GM19324 (cell line): ENCODE data around the gene ANKRD13B.

Experiments used
- ATAC-seq: cut with Tn5 transposase; IDR thresholded peaks from one replicate; pipeline ENCODE4 v1.9.1; 2021; ENCODE audit warnings: mild to moderate bottlenecking, moderate library complexity; ENCODE audit not compliant: unreplicated experiment, low FRiP score

Gene ANKRD13B

GRCh38 chr17:29591737-29592608 lies 959 bp upstream of the ANKRD13B start:
- ATAC-seq, result no peak

- no peak for ATAC-seq
Observed at GRCh38 chr17:29593591-29594518, 923 bp downstream of the ANKRD13B start.

DNA sequence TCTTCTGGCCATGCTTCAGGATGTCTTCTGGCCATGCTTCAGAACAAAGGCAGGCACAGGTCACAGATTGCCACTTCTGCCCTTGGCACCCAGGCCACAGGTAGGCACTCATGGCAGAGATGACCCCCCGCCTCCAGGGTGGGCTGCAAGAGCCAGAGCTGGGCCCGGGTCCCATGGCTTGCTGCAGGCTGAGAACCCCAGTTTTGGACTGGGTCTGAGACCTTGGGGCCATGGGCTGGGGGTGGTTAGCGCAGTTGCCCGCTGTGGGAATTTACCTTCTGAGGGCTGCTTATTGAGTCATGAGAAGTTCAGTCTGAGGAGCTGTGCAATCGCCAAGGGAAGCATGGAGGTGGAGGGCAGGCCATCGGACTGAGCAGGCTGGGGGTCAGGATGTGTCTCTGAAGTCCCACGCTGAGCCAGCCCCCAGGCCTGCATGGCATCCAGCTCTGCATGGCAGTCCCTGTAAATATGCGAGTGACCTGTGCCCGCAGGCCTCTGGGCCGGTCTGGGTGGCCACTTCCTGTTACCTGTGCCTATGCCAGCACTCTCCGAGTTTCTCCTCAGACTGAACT lies 1.7 kb downstream of the ANKRD13B start:
- ATAC-seq, result no peak

DNA sequence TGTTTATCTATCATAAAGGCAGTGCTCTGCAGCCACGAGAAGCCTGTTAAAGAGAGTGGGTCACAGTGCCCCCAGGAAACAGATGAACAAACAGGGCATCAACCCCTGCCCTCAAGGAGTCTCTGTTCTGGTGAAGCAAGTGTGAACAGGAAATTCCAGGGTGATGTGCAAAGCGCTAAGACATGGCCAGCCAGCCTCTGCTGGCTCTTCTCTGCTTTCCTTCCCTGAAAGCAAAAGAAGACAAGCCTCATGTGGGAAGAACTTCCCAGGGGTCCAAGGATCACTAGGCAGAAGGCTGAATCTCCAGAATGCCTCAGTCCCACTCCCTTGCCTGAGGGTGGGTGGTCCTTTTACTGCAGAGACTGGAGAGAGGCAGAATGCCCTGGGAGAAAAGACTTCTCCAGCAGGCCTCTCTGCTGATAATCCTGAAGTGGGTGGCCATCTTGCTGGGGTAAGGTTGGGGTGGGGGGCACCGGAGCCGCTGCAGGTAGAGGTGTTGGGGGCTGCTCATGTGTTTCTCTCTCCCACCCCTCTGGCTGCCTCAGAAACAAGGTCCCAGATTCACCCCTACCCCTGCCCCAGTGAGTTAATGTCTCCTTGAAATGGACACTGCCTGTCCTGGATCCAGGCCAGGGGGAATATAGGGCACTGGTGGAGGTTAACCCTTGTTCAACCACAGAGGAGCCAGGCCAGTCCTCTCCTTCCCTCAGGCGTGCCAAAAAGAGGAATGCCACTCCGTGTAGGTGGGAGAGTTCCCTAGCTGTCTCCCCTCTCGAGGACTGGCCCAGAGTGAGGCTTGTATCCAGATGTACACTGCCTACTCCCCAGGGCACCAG lies 2.4 kb downstream of the ANKRD13B start:
- no peak for ATAC-seq

- ATAC-seq, result no peak
Observed at GRCh38 chr17:29595943-29596774, 3.2 kb downstream of the ANKRD13B start.

GRCh38 chr17:29596811-29597210 lies 3.9 kb downstream of the ANKRD13B start:
- ATAC-seq, result no peak

- ATAC-seq, result no peak
Observed at GRCh38 chr17:29597361-29598172, 4.6 kb downstream of the ANKRD13B start.

GRCh38 chr17:29603109-29603674 lies 10.3 kb downstream of the ANKRD13B start:
- no peak for ATAC-seq

- no peak for ATAC-seq
Observed at GRCh38 chr17:29607557-29608195, 14.7 kb downstream of the ANKRD13B start.

- ATAC-seq, result no peak
Observed at GRCh38 chr17:29608986-29609385, 16.1 kb downstream of the ANKRD13B start.

GRCh38 chr17:29610395-29610794 lies 17.5 kb downstream of the ANKRD13B start:
- no peak for ATAC-seq

DNA sequence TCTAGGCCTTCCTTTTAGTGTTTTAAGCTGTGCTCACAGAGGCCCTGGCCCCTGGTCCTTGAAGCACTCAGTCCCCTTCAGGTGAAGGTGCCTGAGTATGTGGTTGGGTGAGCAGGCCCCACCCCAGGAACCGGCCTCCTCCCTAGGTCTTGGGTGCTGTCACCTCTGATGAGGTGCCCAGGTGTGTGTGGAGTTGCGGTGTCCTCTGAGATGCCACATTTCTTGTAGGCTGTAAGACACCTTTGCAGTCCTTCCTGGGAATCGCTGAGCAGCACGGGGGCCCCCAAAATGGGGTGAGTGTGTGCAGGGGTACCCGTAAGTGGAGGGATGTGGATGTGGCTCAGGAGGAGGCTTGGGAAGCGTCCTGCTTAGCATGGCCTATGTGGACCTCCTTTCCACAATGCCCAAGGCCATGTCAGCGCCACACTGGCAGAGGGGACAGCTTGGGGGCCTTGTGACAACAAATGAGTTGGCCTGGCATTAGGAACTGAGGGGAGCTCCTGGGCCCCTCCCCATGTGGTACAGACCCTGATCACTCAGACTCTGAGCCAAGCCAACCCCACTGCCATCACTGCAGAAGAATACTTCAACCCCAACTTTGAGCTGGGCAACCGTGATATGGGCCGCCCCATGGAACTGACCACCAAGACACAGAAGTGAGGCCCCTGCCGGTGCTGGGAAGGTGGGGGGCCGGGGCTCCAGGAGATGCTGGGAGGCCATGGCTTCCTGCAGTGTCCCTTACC lies 18.6 kb downstream of the ANKRD13B start:
- ATAC-seq, result no peak

DNA sequence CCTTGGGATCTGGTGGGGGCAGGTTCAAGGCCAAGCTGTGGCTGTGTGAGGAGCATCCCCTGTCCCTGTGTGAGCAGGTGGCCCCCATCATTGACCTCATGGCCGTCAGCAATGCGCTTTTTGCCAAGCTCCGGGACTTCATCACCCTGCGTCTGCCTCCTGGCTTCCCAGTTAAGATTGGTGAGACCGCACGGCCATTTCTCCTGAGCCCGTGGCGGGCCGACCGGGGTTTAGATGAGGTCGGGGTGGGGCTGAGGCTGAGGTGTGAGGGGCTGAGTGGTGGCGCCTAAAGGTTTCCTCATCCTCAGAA lies 19.1 kb downstream of the ANKRD13B start:
- ATAC-seq, result no peak

DNA sequence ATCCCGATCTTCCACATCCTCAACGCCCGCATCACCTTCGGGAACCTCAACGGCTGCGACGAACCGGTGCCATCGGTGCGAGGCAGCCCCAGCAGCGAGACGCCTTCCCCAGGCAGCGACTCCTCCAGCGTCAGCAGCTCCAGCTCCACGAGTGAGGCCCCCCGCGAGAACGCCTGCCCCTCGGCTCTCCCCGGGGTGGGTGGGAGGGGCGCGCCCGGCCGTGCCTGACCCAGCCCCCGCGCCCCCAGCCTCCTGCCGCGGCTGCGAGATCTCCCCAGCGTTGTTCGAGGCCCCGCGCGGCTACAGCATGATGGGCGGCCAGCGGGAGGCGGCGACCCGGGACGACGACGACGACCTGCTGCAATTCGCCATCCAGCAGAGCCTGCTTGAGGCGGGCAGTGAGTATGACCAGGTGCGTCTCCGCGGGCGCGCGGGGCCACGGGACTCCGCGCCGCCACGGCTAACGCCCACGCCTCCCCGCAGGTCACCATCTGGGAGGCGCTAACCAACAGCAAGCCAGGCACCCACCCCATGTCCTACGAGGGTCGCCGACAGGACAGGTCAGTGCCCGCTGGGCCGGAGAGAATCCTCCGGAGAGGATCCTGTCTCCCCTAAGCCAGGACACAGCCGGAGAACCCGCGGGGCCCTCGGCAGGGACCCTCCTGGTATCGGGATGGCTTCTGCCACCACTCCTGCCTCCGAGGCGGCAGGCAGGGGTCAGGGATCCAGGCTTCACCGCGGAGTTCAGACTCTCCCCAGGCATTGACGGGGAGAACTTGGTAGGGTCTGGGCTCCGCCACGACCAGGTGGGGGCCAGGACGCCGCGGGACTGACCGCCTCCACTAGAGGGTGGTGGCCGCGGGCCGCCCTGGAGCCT lies 19.7 kb downstream of the ANKRD13B start:
- no peak for ATAC-seq

DNA sequence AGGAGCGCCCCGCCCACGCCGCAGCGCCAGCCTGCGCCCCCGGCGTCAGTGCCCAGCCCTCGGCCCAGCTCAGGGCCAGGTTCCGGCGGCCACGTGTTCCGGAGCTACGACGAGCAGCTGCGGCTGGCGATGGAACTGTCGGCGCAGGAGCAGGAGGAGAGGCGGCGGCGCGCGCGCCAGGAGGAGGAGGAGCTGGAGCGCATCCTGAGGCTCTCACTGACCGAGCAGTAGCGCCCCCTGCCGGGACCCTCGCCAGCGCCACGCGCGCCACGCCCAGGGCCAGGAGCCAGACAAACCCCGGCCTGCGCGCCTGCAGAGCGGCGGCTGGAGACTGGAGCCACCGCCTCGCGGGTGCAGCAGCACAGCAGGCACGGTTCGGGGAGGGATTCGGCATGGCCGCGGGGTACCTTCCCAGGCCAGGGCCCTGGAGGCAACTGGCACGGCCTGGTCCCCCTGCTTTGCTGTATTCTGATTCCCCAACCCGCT lies 20.5 kb downstream of the ANKRD13B start:
- ATAC-seq, result no peak

GRCh38 chr17:29613856-29614255 lies 20.9 kb downstream of the ANKRD13B start:
- no peak for ATAC-seq
